GM08714 (cell line): ENCODE data around the gene FGFR4.
"Not testable (repeated sequence)": the region's sequence is repeated elsewhere in the genome, so short reads cannot be mapped to it uniquely, and the experiment has no call there.

ENCODE experiments used
- H3K4me3 ChIP-seq: fragments of 200-500 bp; sonication (Bioruptor generic); 2 replicates; pipeline ENCODE4 v1.5.1; 2014; ENCODE audit warnings: mild to moderate bottlenecking, low read length, inconsistent platforms
- ZNF274 ChIP-seq: IDR thresholded peaks from 2 replicates; pipeline ENCODE4 v1.6.1; 2012; ENCODE audit warnings: mild to moderate bottlenecking, low read depth, low read length

Gene FGFR4

DNA sequence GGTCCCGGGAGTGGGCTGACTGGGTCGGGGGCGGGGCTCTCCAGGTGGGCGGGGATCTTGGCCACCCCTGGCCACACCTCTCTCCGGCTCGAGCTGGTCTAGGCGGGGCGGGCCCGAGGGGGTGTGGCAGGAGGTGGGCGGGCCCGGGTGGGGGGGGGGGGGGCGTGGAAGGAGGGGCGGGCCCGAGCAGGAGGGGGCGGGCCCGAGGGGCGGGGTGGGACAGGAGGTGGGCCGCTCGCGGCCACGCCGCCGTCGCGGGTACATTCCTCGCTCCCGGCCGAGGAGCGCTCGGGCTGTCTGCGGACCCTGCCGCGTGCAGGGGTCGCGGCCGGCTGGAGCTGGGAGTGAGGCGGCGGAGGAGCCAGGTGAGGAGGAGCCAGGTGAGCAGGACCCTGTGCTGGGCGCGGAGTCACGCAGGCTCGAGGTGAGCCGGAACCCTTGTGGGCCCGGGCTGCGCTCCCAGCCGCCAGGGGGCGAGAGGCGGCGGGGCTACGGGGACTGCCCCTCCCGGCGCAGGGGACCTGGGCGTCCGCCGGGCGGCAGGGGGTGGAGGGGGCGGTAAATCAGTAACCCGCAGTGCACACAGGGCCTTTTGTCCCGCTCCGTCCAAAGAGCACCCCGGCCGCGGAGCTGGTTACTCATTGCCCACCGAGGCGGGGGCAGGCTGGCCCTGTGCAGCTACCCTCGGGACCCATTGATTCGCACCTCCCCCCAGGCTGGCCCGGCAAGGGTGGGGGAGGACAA is at the start of gene FGFR4:
FGFR4 (plus strand) TSS at position 262 of the 744 bp plus-strand sequence. CDS start 2,688 bp downstream, outside the sequence.
- no peak for TF ChIP-seq ZNF274

DNA sequence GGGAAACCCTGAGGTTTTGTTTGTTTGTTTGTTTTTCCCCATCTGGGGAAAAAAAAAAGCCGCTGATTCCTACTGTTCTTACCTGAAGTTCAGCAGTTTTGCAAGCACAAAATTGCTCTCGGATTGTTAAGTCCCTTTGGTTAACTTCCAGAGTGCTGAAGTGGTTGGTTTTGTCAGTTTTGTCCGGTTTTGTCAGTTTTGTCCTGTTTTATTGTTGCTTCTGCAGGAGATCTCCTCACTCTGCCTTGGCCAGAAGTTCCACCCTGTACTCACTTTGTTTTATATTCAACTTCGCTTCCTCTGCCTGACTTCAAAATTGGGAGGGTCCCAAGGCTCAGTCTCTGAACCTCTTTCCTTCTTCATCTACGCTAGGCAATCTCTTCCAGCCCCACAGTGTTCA is 49.8 kb upstream of the FGFR4 start:
- no peak for TF ChIP-seq ZNF274

More for the DNA sequence above, at the start of gene FGFR4:
- peak within 1 kb of the TSS; percentile 45; the same call in 1 of the 2 replicates for H3K4me3 ChIP-seq

DNA sequence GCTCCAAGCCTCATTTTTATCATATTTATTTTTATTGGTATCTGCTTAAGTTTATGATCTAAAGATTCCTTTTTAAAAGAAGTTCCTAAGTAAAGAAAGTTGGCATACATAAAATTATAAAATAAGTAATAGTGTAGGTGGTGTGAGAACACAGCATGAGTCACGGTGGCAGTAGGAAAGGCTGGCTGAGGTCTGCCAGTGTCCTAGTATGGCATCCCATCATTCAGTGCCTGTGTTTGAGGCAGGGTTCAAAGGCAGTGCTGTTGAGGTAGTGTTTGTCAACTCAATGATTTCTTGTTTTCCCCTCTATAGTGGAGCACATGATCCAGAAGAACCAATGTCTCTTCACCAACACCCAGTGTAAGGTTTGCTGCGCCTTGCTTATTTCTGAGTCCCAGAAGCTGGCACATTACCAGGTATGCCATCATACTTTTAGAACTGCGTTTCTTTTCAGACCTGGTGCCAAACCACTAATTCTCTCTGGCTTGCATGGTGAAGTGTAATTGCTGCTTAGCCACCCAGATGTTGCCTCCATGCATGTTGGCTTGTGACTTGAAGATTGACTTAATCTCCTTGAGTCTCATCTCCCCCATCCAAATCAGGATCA is 45.8 kb upstream of the FGFR4 start:
- no peak overlapping the region for H3K4me3 ChIP-seq
- TF ChIP-seq ZNF274: no peak

More for the DNA sequence above, 49.8 kb upstream of the FGFR4 start:
- no peak overlapping the region for H3K4me3 ChIP-seq

DNA sequence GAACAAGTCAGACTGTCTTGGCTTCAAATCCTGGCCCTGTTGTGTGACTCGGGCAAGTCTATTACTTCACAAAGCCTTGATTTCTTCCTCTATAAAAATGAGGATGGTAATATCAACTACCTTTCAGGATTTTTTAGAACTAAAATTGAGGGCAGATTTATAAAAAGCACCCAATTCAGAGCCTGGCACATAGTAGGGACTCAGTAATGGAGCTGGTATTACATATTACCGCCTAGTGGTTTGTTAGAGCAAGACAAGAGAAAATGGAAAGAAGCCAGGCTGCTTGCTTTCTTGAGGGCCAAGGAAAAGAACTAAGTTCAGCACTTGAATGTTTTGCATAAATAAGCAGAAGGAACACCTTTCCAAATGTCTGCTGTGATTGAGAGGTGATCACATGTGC is 44.8 kb upstream of the FGFR4 start:
- no peak for TF ChIP-seq ZNF274
- no peak overlapping the region for H3K4me3 ChIP-seq

DNA sequence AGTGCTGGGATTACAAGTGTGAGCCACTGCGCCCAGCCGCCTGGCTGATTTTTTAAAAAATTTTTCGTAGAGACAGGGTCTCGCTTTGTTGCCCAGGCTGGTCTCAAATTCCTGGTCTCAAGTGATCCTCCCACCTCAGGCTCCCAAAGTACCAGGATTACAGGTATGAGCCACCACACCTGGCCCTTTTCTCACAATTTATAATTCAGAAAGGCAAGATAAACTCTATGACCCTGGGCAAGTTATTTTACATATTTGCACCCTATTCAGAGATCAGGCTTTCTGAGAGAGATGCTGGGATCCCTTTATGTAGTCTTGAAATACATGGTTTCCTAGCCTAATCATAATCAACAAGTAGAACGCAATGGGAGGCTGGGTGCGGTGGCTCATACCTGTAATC is 43.6 kb upstream of the FGFR4 start:
- no peak for TF ChIP-seq ZNF274
- H3K4me3 ChIP-seq: no peak overlapping the region

DNA sequence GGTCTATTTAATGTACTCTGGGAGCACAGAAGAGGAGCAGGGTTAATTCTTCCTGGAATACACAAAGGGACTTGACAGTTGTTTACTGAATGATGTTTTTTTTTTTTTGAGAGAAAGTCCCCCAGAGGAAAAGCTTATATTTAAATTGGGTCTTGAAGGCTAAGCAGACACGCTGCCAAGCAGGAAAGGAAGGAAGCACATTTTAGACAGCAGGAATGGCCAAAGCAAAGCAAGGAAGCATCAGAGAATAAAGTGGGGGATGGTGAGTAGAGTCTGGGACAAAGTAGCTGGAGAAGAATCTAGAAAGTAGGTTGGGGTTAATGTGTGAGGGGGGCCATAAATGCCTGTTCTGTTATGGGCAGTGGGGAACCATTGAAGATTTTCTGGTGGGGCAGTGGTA is 42.8 kb upstream of the FGFR4 start:
- H3K4me3 ChIP-seq: no peak overlapping the region
- no peak for TF ChIP-seq ZNF274

DNA sequence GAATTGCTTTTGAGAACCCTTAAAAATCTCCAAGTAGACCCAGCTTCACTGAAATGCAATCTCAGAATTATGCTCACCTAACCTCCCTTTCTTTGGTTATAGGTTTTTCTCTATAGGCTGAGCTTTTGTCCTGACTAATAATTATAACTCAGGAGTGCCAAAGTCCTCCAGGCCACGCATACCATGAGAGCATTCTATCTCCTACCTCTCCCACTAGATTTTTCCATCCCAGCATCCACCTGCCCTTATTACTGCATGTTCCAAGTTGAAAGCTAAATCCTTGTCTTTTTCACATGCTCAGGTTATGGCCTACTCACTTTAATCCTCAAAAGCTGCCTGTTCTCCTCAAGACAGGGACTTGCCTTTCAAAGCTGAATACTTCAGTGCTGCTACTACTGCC is 42.1 kb upstream of the FGFR4 start:
- H3K4me3 ChIP-seq: no peak overlapping the region
- no peak for TF ChIP-seq ZNF274

DNA sequence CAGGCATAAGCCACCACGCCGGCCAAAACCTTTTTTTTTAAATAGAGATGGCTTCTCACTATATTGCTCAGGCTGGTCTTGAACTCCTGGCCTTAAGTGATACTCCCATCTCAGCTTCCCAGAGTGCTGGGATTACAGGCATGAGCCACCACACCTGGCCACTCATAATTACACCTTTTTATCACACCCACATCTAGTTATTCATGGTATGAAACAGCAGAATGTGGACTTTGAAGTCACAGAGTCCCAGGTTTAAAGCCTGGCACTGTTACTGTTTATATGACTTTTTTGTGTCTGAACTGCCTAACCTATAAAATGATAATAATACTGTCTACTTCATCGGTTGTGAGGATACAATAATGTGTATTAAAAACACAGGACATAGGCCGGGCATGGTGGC is 41.1 kb upstream of the FGFR4 start:
- H3K4me3 ChIP-seq: no peak overlapping the region
- no peak for TF ChIP-seq ZNF274

DNA sequence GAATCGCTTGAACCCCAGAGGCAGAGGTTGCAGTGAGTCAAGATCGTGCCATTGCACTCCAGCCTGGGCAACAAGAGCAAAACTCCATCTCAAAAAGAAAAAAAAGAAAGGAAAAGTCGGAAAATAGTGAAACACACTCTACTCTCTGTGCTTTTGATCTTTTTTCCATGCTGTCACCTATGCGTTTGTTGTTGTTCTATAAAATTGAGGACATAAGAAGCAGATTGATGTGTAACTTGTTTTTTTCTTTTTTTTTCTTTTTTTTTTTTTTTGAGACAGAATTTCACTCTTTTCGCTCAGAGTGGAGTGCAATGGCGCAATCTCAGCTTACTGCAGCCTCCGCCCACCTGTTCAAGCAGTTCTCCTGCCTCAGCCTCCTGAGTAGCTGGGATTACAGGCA is 38.2 kb upstream of the FGFR4 start:
- H3K4me3 ChIP-seq: not testable (repeated sequence)

DNA sequence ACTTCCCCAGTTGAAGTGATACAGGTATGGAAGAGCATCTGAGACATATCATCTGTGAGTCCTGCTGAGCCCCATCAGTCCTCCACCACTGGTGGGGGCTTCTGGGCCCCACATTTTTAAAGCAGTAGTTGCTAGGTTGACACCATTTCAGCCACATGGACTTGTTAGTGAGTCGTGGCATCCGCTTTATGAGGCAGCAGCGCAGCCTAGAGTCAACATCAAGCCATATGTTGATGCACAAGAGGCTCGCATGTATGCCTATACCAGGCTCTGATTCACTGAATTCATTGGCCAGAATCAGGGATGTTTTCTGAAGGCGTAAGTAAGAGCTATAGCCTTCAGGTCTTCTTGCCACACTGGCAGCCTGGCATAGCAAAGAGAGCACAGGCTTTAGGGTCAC is 37.4 kb upstream of the FGFR4 start:
- no peak overlapping the region for H3K4me3 ChIP-seq
- TF ChIP-seq ZNF274: no peak

DNA sequence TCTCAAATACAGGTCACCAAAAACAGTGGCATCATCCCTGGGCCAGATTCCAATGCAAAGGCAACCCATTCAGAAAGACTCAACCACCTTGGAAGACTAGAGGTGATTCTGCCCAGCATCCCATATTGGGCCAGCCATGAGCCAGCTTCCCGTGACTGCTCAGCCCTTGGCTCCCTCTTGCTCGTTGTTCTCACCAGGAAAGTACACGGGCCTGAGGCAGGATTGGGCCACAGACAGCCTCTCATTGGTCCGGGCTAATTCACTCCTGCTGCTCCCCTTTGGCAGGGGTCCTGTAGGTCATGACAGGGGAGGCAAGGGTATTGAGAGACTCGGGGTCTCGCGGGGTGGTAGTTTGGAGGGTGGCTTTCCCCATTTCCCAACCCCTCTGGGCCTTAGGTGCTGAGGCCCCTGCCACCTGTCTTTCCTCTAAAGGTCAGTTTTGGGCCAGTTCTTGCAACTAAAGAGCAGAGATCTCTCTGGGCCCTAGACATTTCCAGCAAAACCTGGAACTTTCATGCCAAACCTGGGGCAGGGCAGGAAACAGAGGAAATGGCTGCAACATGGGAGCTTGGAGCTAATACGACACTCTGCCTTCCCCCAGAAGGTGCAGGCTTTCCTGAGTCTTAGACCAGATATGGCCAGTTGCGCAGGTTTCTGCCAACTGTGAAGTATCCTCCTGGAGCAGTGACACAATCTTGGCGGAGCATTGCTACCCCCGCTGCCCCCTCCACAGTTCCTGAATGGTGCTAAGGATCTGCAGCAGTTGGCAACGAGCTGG is 22.0 kb upstream of the FGFR4 start:
- TF ChIP-seq ZNF274: no peak
- H3K4me3 ChIP-seq: no peak overlapping the region

DNA sequence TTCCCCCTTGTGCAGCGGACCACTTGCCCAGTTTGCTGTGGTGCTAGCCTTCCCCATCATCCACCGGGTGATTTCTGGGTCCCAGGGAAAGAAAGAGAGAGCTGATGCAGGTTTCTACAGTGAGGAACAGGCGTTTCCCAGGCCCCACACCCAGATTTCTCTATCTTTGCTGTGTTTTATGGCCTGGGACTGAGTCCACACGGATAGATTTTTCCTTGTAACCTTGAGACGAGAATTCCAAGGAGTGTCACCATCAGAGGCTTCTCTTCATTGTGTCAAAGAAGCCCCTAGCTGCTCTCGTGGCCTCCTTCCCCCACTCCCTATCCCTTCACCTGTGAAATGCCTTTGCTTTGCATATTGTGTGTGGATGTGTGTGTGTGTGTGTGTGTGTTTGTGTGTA is 21.2 kb upstream of the FGFR4 start:
- H3K4me3 ChIP-seq: no peak overlapping the region
- no peak for TF ChIP-seq ZNF274

DNA sequence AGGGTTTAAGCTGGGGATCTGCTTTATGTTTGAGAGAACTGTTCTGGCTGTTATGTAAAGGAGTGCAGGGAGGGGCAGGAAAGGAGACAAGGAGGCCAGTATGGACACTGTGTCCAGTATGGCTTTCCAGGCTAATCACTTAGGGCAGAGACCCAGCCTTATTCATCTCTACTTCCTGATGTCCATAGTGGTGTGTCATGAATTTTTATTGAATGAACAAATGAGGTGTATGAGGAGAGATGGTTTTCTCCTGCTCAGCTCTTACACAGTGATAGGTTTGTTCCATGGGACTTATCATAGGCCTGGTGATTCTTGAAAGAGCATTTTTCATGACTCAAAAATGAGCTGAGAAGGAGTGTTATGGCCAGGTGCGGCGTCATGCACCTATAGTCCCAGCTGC is 20.5 kb upstream of the FGFR4 start:
- no peak for TF ChIP-seq ZNF274

DNA sequence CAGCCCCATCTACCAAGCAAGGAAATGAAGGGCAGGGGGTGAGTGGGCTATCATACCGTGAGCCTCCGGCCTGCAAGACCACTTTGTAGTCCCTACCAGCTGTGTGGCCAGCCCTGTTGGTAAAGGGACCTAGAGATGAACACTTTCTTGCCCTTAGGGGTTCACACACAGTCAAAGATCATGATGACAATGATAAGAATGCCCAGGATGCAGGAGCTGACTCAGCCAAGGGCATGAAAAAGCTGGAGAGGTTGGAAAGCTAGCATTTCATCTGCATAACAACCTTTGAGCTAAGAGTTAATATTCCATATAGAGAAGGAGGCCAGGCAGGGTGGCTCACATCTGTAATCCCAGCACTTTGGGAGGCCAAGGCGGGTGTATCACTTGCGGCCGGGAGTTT is 19.2 kb upstream of the FGFR4 start:
- no peak for TF ChIP-seq ZNF274
- no peak overlapping the region for H3K4me3 ChIP-seq

More for the DNA sequence above, 20.5 kb upstream of the FGFR4 start:
- no peak overlapping the region for H3K4me3 ChIP-seq
